RWPE2 (cell line): ENCODE measurements around the gene DOLK.

ENCODE experiments used
- ATAC-seq: fragments of 200-7000 bp; cut with Tn5 transposase; 3 replicates; pipeline ENCODE4 v1.9.1; 2021; ENCODE audit warnings: low read depth
- DNase-seq: peaks from one replicate; pipeline ENCODE4 v3.0.0-alpha.2; 2020; ENCODE audit warnings: low spot score
- H3K27ac ChIP-seq: fragments of 450-650 bp; 2 replicates; pipeline ENCODE4 v1.5.1; 2017; ENCODE audit warnings: mild to moderate bottlenecking; ENCODE audit not compliant: poor library complexity, severe bottlenecking
- H3K27me3 ChIP-seq: fragments of 250-450 bp; sonication (Bioruptor Pico); 2 replicates; pipeline ENCODE4 v1.5.1; 2021; ENCODE audit warnings: mild to moderate bottlenecking, moderate library complexity; ENCODE audit not compliant: insufficient read depth, poor library complexity, severe bottlenecking
- H3K36me3 ChIP-seq: fragments of 250-450 bp; sonication (Bioruptor Pico); 2 replicates; pipeline ENCODE4 v1.5.1; 2020; ENCODE audit warnings: low read depth, mild to moderate bottlenecking, moderate library complexity
- H3K4me1 ChIP-seq: fragments of 250-450 bp; sonication (Bioruptor Pico); 2 replicates; pipeline ENCODE4 v1.5.1; 2021; ENCODE audit warnings: mild to moderate bottlenecking, moderate library complexity; ENCODE audit not compliant: insufficient read depth, poor library complexity, severe bottlenecking
- H3K4me3 ChIP-seq: fragments of 250-450 bp; sonication (Bioruptor Pico); 2 replicates; pipeline ENCODE4 v1.5.1; 2021; ENCODE audit warnings: mild to moderate bottlenecking, moderate library complexity; ENCODE audit not compliant: severe bottlenecking
- H3K9me3 ChIP-seq: fragments of 250-450 bp; sonication (Bioruptor Pico); 2 replicates; pipeline ENCODE4 v1.5.1; 2021; ENCODE audit warnings: mild to moderate bottlenecking, moderate library complexity; ENCODE audit not compliant: severe bottlenecking
- TF ChIP-seq, protein P1 (sequence below): fragments of 450-650 bp; IDR thresholded peaks from one replicate; pipeline ENCODE4 v1.5.1; 2017; ENCODE audit warnings: mild to moderate bottlenecking, moderate library complexity; ENCODE audit not compliant: poor library complexity, severe bottlenecking

Gene DOLK

GRCh38 chr9:128898845-128899565 is 48.4 kb downstream of the DOLK start:
- peak overlapping the region; percentile 91 for H3K27ac ChIP-seq
- no peak for DNase-seq
- H3K9me3 ChIP-seq, result no peaks in the 10 kb centered on the region
- no peak for ATAC-seq
- TF ChIP-seq, protein P1, sequence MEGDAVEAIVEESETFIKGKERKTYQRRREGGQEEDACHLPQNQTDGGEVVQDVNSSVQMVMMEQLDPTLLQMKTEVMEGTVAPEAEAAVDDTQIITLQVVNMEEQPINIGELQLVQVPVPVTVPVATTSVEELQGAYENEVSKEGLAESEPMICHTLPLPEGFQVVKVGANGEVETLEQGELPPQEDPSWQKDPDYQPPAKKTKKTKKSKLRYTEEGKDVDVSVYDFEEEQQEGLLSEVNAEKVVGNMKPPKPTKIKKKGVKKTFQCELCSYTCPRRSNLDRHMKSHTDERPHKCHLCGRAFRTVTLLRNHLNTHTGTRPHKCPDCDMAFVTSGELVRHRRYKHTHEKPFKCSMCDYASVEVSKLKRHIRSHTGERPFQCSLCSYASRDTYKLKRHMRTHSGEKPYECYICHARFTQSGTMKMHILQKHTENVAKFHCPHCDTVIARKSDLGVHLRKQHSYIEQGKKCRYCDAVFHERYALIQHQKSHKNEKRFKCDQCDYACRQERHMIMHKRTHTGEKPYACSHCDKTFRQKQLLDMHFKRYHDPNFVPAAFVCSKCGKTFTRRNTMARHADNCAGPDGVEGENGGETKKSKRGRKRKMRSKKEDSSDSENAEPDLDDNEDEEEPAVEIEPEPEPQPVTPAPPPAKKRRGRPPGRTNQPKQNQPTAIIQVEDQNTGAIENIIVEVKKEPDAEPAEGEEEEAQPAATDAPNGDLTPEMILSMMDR, result no peak
- H3K36me3 ChIP-seq, result peaks cover 62% of the 10 kb centered on the region
- no peak overlapping the region for H3K4me3 ChIP-seq
- peaks cover 51% of the 10 kb centered on the region for H3K4me1 ChIP-seq
- H3K27me3 ChIP-seq, result no peaks in the 10 kb centered on the region

- TF ChIP-seq, protein P1, result no peak
- no peaks in the 10 kb centered on the region for H3K27me3 ChIP-seq
- no peaks in the 10 kb centered on the region for H3K9me3 ChIP-seq
- ATAC-seq (no peak), DNase-seq (no peak)
- no peak overlapping the region for H3K4me3 ChIP-seq
- H3K4me1 ChIP-seq, result peaks cover 45% of the 10 kb centered on the region
- peaks cover 67% of the 10 kb centered on the region for H3K36me3 ChIP-seq
- H3K27ac ChIP-seq, result peak overlapping the region; percentile 91
These were observed 49.0 kb downstream of the DOLK start for GRCh38 chr9:128898382-128898781.

DNA sequence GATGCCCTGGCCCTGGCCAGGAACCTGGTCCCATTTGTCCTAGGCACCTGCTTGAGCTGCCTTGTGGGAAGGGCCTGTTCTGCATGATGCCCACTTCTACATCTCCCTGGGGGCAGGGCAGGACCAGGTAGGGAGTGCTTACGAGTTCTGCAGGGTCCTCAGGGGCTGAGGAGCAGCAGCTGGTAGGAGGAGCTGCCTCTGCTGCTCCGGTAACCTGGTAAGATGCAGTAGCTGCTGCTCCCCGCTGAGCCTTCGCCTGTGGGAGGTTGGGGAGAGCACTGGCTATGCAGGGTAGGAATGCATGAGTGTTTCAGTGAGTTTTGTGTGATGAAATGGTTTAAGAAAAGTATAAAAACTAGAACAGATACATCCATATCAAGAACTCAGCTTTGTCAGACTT is 51.8 kb downstream of the DOLK start:
- no peak overlapping the region for H3K4me3 ChIP-seq
- H3K9me3 ChIP-seq, result no peaks in the 10 kb centered on the region
- TF ChIP-seq, protein P1, result no peak
- no peaks in the 10 kb centered on the region for H3K27me3 ChIP-seq
- ATAC-seq (no peak), DNase-seq (no peak)
- peaks cover 46% of the 10 kb centered on the region for H3K4me1 ChIP-seq
- H3K36me3 ChIP-seq, result peaks cover 82% of the 10 kb centered on the region
- H3K27ac ChIP-seq, result peak overlapping the region; percentile 91
